GM18508 (cell line): ENCODE results near the gene USH2A.
"Not testable (repeated sequence)": the region's sequence is repeated elsewhere in the genome, so short reads cannot be mapped to it uniquely, and the experiment has no call there.

ENCODE experiments used
- ATAC-seq: cut with Tn5 transposase; IDR thresholded peaks from one replicate; pipeline ENCODE4 v1.9.1; 2021; ENCODE audit warnings: moderate number of reproducible peaks; ENCODE audit not compliant: insufficient read depth, unreplicated experiment

The USH2A gene

DNA sequence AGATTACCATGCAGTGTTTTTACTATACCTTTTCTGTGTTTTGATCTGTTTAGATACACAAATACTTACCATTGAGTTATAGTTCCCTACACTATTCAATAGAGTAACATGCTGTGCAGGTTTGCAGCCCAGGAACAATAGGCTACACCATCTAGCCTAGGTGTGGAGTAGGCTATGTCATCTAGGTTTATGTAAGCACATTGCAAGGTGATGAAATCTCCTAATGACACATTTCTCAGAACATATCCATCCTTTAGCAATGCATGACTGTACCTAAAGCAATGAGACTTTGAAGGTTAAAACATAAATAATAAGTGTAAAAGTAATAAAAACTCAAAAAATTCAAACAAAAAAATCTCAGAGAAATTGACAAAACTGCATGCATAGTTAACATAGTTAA lies 358.6 kb downstream of the USH2A start:
- no peak for ATAC-seq

DNA sequence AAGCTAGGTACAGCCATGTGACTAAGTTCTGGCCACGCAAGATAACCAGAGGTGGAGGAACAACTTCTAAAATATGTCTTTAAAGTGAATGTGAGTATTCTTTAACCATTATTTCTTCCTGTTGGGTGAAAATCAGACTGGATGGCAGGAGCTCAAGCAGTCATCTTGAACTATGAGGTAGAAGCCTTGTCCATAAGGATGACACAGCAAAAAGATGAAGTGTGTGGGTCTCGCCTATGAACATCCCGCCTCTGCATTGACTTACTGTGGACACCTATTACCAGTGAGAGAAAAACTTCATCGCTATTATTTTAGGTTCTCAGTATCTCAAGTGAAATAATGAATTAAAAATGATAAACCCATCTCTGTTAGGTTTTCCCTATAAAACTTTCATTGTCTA lies 365.3 kb downstream of the USH2A start:
- ATAC-seq: no peak

DNA sequence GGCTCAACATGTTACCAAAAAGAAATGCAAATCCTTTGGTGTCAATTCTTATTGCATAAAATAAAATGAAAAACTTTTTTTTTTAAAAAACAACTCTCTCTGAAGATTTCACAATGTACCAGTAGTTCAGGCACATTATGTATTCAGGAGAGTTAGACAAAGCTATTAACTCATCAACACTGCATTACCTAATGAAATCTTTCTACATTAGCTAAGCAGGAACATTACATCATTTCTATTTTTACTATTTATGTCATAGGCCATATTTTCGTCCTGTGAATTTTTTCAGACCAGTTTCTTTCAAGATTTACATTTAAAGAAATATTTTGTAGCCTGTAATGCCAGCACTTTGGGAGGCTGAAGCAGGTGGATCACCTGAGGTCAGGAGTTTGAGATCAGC lies 366.2 kb downstream of the USH2A start:
- ATAC-seq: no peak

DNA sequence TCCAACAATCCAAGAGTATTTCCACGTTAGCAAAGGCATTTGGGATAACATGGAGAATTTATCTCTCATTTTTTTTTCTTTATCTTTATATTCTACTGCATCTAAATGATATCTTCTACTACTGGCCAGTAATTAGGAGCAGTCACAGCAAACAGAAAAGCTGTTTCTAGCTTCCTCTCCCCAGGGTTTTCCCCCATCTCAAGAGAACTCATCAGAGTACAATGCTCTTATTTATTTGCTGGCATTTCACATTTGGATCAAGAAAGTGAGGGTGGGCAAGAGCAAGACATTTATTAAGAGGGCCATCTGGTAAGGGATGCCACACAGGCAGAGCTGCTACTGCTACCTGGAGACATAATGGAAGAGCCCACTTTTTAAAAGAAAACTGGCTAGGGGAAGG lies 368.2 kb downstream of the USH2A start:
- ATAC-seq: no peak

DNA sequence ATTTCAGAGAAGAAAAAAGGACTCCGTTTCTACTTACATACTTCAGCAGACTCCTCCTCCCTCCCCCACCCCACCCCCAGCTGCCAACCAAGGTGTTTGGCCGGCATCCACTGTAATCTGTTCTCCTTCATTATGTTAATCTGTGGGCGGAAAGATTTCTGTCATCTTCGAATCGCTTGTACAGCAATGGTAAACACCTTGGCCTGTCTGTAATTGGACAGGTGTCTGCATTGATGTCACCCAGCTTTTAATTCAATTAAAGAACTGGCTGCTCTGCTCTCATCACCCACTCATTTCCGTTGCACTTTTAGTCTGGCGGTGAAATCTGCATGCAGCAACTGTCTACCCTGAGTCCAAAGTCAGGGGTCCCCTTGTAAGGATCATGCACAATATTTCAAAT lies 368.6 kb downstream of the USH2A start:
- no peak for ATAC-seq

DNA sequence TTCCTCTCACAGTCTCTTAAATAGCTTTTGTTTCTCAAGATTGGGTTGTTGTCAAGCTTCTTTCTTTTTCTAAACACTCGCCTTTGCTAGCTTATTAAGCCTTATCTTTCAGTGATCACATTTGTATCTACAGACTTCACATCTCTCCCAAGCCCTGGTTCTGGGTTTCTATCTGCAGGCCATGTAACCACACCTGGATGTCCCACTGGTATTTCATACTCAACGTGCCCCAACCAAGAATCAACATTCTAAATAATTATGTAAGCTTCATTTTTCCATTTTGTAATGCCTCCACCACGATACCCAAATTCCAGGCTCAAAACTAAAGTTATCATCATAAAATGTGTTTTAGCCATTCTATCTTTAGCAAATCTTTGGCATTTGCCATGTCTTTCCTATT lies 372.2 kb downstream of the USH2A start:
- no peak for ATAC-seq

DNA sequence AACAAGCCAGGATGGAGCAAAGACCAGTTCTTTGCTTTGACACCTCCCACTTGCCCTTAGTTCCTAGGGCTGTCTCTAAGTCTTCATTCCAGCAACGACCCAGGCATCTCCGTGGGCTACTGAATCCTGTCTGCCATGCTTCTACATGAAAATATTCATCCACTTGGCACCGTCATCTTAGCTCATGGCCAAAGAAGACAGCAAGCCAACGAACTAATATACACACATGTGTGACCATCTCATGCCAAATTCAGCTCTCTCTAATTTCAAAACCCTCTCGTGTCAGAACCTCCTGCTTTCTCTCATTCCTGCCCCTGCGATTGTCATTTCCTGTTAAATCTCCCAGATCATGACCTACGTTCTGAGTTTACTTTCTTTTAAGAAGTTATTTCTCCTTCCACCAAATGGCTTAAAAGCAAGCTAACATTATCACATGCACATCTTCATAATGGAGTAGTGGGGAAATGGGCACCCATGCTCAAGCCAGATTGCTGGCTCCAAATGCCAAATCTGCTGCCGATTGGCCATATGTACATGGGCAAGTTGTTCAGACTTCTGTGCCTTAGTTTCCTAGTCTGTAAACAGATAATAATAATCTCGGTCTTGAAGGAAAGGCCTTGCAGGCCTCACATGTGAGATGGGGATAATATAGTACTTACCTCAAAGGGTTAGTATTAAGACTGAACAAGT lies 373.4 kb downstream of the USH2A start:
- ATAC-seq: no peak

DNA sequence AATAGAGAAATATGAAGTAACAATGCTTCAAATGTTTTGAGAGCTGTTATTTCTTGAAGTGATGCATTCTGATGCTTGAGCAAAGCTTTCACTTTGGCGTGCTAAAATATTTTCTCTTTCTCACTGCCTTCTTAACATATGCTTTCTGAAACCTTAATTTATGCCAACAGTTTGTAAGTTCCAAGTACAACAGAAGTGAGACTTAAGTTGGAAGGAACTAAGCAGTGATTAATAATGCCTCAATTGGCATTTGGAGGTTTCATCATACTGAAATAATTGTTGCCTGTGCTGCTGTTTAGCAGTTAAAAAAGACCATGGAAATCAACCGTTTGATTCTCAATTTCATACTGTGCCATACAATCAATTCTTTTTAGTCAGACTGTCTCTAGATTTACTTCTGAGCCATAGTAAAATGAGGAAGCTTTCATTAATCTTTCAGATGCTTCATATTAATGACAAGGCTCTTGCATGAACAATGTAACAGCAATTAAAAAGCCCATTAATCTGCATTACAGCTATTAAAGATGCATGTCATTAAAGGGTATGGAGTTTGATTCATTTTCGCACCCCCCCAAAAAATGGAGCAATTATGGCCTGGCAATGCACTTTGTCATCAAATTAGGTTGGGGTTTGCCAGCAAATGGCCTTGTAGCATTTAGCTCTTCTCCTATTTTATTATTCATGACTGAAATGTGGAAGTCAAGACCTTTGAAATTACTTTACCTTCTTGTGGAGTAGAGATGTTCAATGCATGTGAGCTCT lies 375.3 kb downstream of the USH2A start:
- ATAC-seq: no peak

DNA sequence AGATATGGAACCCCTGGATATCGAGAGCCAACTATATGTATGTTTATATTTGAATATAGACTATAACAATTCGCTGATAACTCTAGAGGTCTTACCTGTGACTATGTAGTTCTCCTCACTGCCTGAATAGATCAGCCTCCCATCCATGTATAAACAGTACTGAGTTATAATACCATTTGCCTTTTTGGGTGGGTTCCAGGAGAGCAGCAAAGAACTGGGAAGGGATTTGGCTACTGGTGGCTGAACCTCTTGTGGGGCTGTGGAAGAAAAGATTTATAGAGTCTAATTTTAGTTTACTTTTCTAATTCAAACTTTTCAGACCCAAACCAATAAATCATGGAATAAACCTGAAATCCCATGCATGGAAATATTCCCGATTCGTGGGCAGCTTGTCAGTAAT lies 376.9 kb downstream of the USH2A start:
- ATAC-seq: no peak

DNA sequence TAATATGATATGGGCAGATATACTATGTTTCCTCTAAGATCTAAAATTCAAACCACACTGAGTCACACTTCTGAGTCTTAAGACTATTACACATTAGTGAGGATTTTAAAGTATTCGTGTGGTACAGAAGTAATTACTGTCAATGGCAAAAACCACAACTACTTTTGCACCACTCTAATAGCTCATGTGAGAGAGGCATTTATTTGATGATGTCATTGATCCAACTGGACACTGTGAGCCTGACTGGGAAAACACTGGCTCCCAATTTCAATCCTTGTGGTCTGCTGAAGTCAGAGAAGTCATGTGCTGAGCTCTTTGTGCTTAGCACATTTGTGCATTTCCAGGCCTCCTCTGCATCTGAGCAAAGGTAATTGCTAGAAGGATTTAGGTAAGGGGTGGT lies 377.8 kb downstream of the USH2A start:
- ATAC-seq: no peak

DNA sequence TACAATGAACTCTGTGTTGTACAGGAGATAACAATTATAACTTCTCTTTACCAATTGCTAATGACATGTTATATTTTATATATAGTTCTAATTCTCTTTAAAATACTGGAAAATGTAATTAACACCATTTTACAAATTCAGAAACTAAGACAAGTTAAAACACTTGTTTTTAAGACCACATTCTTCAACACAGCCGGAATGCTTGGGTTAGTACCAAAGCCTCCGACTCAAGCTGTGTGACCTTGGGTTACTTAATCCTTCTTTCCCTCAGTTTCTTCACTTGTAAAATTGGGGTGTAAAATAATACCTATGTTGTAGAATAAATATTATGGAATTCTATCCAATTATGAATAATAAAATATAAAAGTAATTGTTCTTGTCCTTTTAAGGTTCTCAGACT lies 378.7 kb downstream of the USH2A start:
- ATAC-seq: no peak

DNA sequence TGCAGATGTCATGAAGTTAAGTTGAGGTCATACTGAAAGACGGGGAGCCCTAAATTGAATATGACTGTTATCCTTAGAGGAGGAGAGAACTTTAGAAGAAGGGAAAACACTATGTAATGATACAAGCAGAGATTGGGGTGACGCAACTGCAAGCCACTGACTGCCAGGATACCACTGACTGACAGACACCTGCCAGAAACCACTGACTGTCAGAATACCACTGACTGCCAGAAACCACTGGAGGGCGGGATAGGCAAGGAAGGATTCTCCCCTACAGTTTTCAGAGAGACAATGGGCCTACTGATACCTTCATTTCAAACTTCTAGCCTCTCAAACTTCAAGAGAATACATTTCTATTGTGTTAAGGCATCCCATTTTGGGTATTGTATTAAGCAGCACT lies 388.7 kb downstream of the USH2A start:
- ATAC-seq: no peak

DNA sequence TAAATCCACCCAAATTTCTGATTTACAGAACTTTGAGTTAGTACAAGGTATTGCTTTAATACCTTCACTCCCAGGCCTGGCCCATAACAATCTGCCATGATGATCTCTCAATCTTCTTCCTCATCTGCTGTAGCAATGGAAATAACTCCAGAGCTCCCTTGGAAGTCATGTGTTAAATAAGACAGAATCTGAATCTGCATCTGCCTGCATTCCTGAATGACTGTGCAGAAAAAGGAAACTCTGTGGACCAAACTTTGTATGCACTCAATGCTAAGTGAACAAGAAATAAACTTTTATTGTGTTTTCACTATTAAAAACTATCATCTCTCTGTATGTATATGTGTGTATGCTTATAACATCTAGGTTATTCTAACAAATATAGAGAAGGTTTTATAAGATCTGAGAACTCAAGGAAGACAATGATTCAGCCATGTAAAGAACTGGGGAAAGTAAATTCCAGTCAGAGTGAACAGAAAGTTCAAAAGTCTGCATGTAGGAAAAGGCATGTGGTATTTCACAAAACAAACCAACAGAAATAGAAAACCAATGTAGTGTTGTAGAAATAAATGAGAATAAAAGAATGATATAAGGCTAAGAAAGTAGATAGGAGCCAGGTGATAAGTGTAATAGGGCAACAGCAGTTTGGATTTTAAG lies 390.2 kb downstream of the USH2A start:
- no peak for ATAC-seq

DNA sequence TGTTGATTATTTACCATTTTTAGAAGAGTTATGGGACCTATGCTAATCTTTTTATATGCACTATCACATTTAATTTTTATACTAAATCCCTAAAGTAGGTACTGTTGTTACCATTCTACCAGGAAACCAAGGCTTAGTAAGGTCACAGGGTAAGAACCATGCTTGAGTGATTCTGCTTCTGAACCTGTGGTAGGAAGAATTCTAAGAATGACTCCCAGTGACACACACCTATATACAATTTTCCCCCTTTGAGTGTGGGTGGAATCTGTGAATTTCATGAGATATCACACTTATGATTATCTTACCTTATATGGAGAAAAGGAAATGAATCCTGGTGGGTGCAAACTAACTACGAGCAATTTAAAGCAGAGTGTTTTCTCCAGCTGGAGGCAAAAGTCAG lies 391.0 kb downstream of the USH2A start:
- ATAC-seq: peak; percentile 69

DNA sequence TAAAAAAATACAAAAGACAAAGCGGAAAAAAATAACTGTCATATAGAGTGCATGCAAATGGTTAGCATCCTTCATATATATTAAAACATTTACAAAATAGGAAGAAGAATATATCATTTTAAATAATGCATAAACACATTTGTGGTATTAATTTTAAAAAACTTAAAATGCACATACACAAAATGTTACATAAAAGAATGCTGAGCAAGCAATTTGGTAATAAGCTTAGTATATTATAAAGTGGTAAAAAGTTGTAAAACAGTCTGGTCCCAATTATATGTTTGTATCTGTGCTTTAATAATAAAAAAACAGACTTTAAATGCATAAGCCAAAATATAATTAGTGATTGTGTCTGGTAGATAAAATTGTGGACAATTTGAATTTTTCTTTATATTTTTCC lies 394.6 kb downstream of the USH2A start:
- ATAC-seq: no peak

DNA sequence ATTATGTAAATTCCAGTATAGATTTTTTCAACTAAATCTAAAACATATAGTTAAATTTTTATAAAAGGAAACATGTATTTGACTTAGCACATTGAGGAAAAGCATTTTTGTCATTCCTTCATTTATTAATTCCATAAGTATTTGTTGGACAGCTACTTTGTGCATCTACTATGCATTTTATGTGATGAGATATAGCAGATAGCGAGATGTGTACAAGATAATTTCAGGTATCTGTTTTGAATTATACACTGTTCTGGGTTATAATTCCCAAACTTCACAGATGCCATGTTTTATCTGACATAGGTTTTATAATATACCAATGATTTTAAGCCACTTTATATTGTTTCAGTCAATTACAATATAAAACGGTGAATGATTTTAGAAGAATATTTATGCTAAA lies 398.7 kb downstream of the USH2A start:
- no peak for ATAC-seq

DNA sequence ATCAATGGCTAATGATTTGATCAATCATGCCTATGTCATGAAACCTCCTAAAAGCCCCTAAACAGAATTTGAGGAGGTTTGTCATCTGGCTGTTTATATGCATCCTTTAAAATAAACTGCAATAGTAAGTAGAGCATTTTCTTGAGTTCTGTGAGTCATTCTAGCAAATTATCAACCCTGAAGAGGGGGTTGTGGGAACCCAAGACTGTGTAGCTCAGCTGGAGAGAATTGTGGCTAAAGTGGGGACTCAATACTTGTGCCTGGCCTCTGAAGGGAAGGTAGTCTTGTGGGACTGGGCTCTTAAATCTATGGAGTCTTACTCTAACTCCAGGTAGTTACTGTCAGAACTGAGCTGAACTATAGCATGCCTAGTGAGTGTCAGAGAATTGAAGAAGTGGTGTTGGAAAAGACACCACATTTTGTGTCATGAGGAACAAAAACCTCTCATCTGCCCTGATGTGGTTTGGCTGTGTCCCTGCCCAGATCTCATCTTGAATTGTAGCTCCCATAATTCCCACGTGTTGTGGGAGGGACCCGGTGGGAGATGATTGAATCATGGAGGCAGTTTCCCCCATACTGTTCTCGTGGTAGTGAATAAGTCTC lies 402.4 kb downstream of the USH2A start:
- ATAC-seq: peak; percentile 75

DNA sequence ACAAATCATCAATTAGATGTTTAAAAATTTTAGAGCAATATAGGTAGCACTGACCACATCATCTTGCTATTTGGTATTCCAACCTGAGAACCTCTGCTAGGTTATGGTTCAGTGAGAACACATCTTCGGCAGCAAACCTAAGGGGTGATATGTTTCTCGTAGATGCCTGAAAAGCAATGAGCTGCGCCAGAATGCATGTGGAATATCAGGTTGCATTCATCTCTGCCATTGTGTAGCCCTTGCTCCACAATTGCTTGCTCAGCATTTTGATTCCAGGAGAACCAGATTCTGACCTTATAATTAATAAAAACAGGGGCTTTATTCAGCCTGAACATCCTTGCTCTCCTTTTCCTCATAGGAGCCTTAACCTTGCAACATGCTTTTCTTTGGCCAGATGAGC lies 408.1 kb downstream of the USH2A start:
- ATAC-seq: no peak

DNA sequence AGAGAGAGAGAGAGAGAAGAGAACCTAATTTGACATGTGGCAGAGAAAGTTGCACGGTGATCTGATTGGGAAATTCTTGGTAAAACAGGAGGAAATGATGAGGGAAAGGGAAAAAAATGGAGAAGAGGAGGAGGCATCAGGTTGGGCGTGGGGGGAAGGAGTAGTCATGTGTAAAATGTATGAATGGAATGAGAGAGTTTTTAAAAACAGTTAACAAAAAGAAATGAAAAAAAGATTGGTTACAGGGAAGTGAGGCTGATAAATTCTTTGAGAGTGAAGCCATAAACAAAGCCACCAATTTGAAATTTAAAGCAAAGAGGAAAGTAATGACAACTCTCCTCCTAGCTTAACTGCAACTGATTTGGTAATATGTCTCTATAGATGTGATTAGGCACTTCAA lies 409.2 kb downstream of the USH2A start:
- ATAC-seq: no peak

DNA sequence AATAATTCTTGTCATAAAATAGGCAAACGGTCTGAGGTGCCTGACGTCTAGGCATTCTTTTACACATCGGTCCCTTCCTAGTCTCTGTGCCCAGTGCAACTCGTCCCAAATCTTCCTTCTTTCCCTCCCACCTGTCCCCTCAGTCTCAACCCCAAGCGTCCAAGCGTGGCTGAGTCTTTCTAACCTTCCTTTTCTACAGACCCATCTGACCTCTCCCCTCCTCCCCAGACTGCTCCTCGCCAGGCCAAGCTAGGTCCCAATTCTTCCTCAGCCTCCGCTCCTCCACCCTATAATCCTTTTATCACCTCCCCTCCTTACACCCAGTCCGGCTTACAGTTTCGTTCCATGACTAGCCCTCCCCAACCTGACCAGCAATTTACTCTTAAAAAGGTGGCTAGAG lies 413.8 kb downstream of the USH2A start:
- ATAC-seq: not testable (repeated sequence)

DNA sequence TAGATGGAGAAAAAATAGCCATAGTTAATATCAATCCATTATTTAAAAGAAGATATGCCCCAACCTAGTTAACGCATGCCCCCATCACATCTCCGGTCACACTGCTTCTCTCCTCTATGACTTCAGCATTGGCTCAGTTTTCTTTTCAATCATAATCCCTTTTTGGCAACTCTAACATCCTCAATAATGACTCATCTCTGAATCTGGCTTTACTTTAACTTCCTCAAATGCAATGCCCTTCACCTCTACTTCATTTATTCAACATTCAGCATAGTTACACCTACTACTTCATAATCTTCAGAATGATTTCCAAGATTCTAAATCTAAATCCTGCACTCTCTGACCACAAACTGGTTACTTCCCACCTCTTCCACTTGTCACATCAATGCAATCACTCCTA lies 417.3 kb downstream of the USH2A start:
- peak; percentile 100 for ATAC-seq
